Type B pancreatic cell (in vitro differentiated cells): Measurements from ENCODE around the gene NAA60. TPM values are rescaled to one million over a fixed set of nuclear protein-coding genes. Genes with fewer than 3 reads are reported as not detected.
"Not testable (repeated sequence)": the region's sequence is repeated elsewhere in the genome, so short reads cannot be mapped to it uniquely, and the experiment has no call there.

Experiments used
- DNase-seq: peaks from one replicate; pipeline ENCODE4 v3.0.0; 2021; ENCODE audit warnings: mixed read lengths; ENCODE audit not compliant: unreplicated experiment; ENCODE audit errors: extremely low spot score
- H3K27ac Mint-ChIP-seq: 2 replicates; pipeline ENCODE4 v1.8.0; 2021; ENCODE audit warnings: mild to moderate bottlenecking, mixed read lengths
- H3K27me3 Mint-ChIP-seq: 2 replicates; pipeline ENCODE4 v1.8.0; 2021; ENCODE audit warnings: mixed read lengths
- H3K36me3 Mint-ChIP-seq: 2 replicates; pipeline ENCODE4 v1.8.0; 2021; ENCODE audit warnings: mixed read lengths
- H3K4me1 Mint-ChIP-seq: one replicate; pipeline ENCODE4 v1.8.0; 2021; ENCODE audit warnings: mixed read lengths; ENCODE audit not compliant: unreplicated experiment
- H3K4me3 Mint-ChIP-seq: 2 replicates; pipeline ENCODE4 v1.8.0; 2021; ENCODE audit warnings: mild to moderate bottlenecking, mixed read lengths
- H3K9me3 Mint-ChIP-seq: 2 replicates; pipeline ENCODE4 v1.8.0; 2021; ENCODE audit warnings: mixed read lengths
- total RNA-seq: library from RNA; stranded (reverse); gene quantifications from 2 replicates; pipeline ENCODE4 v1.2.1, GENCODE V29; 2021; ENCODE audit warnings: low replicate concordance
- TF ChIP-seq, protein P1 (sequence below): fragments of 200-600 bp; sonication (generic); conservative IDR thresholded peaks from 2 replicates; pipeline ENCODE4 v1.5.0; 2021; ENCODE audit warnings: antibody characterized with exemption, mild to moderate bottlenecking

Gene NAA60
- total RNA-seq, 1 donor from 2014 or later: 51.1 TPM

- no peak for DNase-seq
- TF ChIP-seq, protein P1, sequence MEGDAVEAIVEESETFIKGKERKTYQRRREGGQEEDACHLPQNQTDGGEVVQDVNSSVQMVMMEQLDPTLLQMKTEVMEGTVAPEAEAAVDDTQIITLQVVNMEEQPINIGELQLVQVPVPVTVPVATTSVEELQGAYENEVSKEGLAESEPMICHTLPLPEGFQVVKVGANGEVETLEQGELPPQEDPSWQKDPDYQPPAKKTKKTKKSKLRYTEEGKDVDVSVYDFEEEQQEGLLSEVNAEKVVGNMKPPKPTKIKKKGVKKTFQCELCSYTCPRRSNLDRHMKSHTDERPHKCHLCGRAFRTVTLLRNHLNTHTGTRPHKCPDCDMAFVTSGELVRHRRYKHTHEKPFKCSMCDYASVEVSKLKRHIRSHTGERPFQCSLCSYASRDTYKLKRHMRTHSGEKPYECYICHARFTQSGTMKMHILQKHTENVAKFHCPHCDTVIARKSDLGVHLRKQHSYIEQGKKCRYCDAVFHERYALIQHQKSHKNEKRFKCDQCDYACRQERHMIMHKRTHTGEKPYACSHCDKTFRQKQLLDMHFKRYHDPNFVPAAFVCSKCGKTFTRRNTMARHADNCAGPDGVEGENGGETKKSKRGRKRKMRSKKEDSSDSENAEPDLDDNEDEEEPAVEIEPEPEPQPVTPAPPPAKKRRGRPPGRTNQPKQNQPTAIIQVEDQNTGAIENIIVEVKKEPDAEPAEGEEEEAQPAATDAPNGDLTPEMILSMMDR: no peak
- H3K27me3 Mint-ChIP-seq: no peaks in the 10 kb centered on the region
- H3K4me3 Mint-ChIP-seq: no peak overlapping the region
- H3K36me3 Mint-ChIP-seq: peaks cover 23% of the 10 kb centered on the region
- no peak overlapping the region for H3K27ac Mint-ChIP-seq
- no peaks in the 10 kb centered on the region for H3K9me3 Mint-ChIP-seq
- H3K4me1 Mint-ChIP-seq: peaks cover 18% of the 10 kb centered on the region
Observed at GRCh38 chr16:3469736-3470135, 26.3 kb downstream of the NAA60 start.

- no peak for DNase-seq
- Mint-ChIP-seq H3K27me3 (no peaks in the 10 kb centered on the region), H3K27ac (no peak overlapping the region), H3K36me3 (peaks cover 23% of the 10 kb centered on the region), H3K4me3 (no peak overlapping the region), H3K9me3 (no peaks in the 10 kb centered on the region), H3K4me1 (peaks cover 18% of the 10 kb centered on the region)
- TF ChIP-seq, protein P1: no peak
Observed at GRCh38 chr16:3470723-3471122, 27.2 kb downstream of the NAA60 start.

DNA sequence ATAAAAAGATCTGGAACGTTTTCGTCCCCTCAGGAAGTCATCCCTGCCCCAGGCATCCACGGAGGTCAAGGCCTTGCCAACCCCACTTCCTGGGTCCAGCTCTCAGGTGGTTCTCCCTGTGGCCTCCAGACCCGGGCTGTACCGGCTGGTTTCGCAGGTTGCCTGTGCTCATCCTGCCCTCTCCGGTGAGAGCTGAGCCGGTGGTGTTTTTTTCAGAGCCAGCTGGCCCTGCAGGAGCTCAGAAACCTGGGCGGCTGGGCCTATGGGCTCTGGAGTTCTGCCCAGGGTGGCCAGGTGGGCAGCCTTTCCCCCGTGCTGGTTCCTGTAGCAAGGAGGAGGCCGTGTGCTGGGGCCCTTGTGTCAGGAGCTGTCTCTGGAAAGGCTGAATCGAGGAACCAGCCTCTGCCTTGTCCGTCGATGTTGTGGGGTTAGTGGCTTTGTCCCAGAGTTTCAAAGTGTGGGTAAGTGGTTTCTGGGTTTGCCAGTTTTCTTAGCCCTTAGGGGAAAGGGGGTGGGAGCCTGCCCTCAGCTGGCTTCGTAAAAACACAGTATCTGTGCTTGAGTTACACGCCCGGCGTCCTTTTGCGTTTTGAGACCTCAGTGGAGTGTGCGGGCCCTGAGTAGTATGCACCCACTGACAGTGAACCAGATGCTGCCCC, 28.2 kb downstream of the NAA60 start:
- TF ChIP-seq, protein P1: no peak
- H3K27me3 Mint-ChIP-seq: no peaks in the 10 kb centered on the region
- H3K4me3 Mint-ChIP-seq: no peak overlapping the region
- H3K36me3 Mint-ChIP-seq: peaks cover 19% of the 10 kb centered on the region
- no peak overlapping the region for H3K27ac Mint-ChIP-seq
- H3K4me1 Mint-ChIP-seq: peaks cover 16% of the 10 kb centered on the region
- no peaks in the 10 kb centered on the region for H3K9me3 Mint-ChIP-seq
- DNase-seq: no peak

DNA sequence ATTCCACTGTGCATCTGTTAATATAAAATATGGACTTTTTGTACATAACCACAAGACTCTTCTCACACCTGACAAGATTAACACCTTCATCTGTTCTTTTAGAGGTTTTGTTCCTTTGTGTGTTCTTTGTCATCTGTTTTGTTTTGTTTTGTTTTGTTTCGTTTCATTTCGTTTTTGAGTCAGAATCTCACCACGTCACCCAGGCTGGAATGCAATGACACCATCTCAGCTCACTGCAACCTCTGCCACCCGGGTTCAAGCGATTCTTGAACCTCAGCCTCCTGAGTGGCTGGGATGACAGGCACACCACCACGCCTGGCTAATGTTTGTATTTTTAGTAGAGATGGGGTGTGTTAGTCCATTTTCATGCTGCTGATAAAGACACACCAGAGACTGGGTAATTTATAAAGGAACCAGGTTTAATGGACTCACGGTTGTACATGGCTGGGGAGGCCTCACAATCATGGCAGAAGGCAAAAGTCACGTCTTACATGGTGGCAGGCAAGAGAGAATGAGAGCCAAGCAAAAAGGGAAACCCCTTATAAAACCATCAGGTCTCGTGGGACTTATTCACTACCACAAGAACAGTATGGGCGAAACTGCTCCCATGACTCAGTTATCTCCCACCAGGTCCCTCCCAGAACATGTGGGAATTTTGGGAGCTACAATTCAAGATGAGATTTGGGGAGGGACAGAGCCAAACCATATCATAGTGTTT, 29.6 kb downstream of the NAA60 start:
- H3K4me1 Mint-ChIP-seq: peaks cover 5% of the 10 kb centered on the region
- no peaks in the 10 kb centered on the region for H3K27me3 Mint-ChIP-seq
- H3K27ac Mint-ChIP-seq: no peak overlapping the region
- no peaks in the 10 kb centered on the region for H3K9me3 Mint-ChIP-seq
- DNase-seq: no peak
- H3K36me3 Mint-ChIP-seq: peaks cover 7% of the 10 kb centered on the region
- no peak overlapping the region for H3K4me3 Mint-ChIP-seq
- TF ChIP-seq, protein P1: no peak

GRCh38 chr16:3473596-3473943, 30.1 kb downstream of the NAA60 start:
- not testable (repeated sequence) for H3K27me3 Mint-ChIP-seq, DNase-seq, H3K4me3 Mint-ChIP-seq, H3K9me3 Mint-ChIP-seq, H3K27ac Mint-ChIP-seq, H3K36me3 Mint-ChIP-seq, H3K4me1 Mint-ChIP-seq

- TF ChIP-seq, protein P1: no peak
- no peak for DNase-seq
- no peak overlapping the region for H3K27ac Mint-ChIP-seq
- H3K4me3 Mint-ChIP-seq: no peak overlapping the region
- peaks cover 11% of the 10 kb centered on the region for H3K36me3 Mint-ChIP-seq
- H3K4me1 Mint-ChIP-seq: peaks cover 6% of the 10 kb centered on the region
- H3K9me3 Mint-ChIP-seq: no peaks in the 10 kb centered on the region
- H3K27me3 Mint-ChIP-seq: no peaks in the 10 kb centered on the region
Observed at GRCh38 chr16:3474136-3474779, 30.8 kb downstream of the NAA60 start.

DNA sequence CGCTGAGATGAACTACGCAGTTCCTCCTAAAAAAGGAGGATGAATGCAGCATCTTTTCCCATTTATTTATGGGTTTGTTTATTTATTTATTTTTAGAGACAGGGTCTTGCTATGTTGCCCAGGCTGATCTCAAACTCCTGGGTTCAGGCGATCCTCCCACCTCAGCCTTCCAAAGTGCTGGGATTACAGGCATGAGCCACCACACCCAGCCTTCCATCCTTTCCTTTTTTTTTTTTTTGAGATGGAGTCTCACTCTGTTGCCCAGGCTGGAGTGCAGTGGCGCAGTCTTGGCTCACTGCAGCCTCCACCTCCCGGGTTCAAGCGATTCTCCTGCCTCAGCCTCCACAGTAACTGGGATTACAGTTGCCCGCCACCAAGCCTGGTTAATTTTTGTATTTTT, 31.4 kb downstream of the NAA60 start:
- not testable (repeated sequence) for H3K4me1 Mint-ChIP-seq, DNase-seq, H3K27ac Mint-ChIP-seq, H3K4me3 Mint-ChIP-seq, H3K9me3 Mint-ChIP-seq, H3K27me3 Mint-ChIP-seq
- peaks cover 16% of the 10 kb centered on the region for H3K36me3 Mint-ChIP-seq
